GM18498 (cell line): Measurements from ENCODE around the gene TKTL1.
"Not testable (repeated sequence)": the region's sequence is repeated elsewhere in the genome, so short reads cannot be mapped to it uniquely, and the experiment has no call there.

Experiments
- ATAC-seq: cut with Tn5 transposase; IDR thresholded peaks from one replicate; pipeline ENCODE4 v1.9.1; 2021; ENCODE audit warnings: mild to moderate bottlenecking, moderate library complexity; ENCODE audit not compliant: unreplicated experiment

The TKTL1 gene, protein sequence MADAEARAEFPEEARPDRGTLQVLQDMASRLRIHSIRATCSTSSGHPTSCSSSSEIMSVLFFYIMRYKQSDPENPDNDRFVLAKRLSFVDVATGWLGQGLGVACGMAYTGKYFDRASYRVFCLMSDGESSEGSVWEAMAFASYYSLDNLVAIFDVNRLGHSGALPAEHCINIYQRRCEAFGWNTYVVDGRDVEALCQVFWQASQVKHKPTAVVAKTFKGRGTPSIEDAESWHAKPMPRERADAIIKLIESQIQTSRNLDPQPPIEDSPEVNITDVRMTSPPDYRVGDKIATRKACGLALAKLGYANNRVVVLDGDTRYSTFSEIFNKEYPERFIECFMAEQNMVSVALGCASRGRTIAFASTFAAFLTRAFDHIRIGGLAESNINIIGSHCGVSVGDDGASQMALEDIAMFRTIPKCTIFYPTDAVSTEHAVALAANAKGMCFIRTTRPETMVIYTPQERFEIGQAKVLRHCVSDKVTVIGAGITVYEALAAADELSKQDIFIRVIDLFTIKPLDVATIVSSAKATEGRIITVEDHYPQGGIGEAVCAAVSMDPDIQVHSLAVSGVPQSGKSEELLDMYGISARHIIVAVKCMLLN

DNA sequence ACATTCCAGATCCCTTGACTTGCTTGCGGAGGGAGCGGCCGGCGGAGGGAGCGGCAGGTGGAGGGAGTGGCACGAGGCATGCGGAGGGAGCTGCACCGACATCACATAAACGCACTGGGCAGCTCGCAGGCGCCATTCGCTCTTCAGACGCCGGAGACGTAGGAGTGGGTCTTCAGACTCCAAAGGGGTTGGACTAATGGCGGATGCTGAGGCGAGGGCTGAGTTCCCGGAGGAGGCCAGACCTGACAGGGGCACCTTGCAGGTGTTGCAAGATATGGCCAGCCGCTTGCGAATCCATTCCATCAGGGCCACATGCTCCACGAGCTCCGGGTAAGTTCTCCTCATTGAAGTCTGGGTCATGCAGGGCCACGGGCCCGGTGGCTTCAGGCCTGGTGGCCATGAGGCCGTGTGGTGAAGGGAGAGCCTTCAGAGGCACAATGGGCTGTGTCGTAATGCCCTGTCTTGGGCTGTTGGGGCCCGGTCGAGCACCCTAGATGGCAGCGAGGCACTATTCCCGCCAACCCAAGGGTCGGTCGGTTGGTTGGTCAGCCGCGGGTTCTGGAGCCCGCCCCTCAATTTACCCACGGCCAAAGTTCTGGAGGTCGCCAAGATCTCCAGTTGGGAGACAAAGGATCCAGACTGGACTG, at the start of gene TKTL1:
Gene TKTL1 (plus strand): TSS at position 132 of the 647 bp plus-strand sequence. CDS start 65 bp downstream, at position 197.
- no peak for ATAC-seq

DNA sequence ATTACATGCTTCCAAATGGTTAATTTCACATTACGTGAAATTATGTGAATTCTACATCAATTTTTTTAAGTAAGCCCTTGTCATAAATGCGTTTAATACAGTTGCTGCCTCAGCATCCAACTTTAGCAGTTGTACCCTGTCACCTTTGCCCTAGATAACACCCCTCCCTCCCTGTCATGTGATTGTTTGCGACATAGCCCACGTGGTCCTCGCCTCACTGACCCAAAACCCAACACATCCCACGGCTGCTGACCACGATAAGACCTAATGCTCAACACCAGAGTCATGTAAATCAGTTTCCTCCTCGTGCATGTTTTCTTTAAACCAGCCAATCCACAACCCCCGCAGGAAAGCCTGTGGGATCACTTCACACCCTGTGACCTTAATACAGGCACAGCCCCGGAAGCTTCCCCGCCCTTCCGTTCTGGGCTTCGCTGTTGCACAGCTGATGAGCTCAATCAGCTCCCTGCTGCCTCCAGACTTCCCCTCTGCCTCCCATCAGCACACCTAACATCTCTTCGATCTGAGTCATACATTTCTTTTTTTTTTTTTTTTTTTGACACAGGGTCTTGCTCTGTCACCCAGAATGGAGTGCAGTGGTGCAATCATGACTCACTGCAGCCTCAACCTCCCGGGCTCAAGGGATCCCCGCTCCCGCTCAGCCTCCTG, 48.1 kb upstream of the TKTL1 start:
- ATAC-seq: peak; percentile 80

DNA sequence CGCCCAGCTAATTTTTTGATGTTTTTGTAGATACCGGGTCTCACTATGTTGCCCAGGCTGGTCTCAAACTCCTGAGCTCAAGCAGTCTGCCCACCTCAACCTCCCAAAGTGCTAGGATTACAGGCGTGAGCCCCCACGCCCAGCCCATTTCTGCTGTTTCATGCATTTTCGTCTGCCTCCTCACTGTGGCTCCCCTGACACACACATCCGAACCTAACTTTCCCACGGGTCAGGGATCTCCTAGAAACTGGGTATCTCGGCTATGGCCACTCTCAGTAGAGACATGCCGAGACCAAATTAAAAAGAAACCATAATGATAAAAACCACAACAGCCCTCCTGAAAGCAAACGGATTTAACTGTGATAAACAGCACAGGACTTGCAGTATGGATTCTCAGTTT, 47.5 kb upstream of the TKTL1 start:
- ATAC-seq: not testable (repeated sequence)

DNA sequence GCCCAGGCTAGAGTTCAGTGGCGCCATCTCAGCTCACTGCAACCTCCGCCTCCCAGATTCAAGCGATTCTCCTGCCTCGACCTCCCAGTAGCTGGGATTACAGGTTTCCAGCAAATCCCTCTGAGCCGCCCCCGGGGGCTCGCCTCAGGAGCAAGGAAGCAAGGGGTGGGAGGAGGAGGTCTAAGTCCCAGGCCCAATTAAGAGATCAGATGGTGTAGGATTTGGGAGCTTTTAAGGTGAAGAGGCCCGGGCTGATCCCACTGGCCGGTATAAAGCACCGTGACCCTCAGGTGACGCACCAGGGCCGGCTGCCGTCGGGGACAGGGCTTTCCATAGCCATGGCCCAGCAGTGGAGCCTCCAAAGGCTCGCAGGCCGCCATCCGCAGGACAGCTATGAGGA, 38.3 kb upstream of the TKTL1 start, which contains the start of gene OPN1MW3:
Gene OPN1MW3 (plus strand): TSS at position 301 of the 400 bp plus-strand sequence. CDS start 38 bp downstream, at position 339.
- ATAC-seq: not testable (repeated sequence)

DNA sequence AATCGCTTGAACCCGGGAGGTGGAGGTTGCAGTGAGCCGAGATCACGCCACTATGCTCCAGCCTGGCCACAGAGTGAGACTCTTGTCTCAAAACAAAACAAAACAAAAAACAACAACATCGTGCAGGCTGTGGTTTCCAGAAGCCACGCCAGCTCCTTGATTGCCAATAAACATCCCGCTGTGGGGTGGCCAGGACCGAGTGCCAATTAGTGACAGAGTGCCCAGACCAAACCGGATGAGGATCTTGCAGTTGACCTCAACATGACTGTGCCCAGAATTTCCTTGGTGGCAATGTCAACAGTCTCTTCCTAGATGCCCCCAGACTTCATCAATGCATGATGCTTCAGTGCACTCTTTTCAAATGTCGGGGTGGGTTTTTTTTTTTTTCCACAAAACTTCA, 36.9 kb upstream of the TKTL1 start:
- not testable (repeated sequence) for ATAC-seq

DNA sequence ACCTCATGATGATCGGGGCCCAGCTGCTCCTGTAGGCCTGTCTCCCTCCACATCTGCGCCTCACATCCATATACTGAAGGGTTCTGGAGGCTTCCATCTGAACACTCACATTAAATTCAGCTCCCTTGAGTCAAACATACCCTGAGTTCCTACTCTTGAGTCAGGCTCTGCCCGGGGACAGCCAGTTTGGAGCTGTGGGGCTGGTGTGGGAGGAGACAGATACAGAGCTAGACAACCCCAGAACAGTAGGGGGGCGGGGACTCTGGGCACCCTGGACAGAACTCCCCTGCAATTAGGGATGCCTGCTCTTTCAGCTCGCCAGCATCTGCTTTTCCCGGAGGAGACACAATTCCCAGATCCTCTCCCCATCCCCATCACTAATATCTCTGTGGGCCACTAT, 32.5 kb upstream of the TKTL1 start:
- ATAC-seq: not testable (repeated sequence)

DNA sequence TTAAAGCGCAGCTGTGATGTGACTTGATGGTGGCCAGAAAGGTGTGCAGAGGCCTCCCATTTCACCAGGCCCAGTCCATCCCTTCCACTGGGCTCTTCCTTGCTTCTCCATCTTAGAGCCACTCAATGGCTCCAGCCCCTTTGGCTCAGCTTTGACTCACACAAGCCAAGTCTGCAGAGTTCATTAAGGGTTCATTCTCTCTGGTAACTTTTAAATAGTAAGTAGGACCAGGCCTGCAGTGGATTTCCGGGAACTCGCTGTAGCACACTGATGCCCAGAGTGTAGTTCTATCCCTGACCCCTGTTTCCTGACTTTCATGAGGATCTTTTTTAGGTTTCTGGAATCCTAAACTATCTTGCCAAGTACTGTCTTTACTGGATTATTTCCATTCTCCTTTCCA, 26.4 kb upstream of the TKTL1 start:
- not testable (repeated sequence) for ATAC-seq

DNA sequence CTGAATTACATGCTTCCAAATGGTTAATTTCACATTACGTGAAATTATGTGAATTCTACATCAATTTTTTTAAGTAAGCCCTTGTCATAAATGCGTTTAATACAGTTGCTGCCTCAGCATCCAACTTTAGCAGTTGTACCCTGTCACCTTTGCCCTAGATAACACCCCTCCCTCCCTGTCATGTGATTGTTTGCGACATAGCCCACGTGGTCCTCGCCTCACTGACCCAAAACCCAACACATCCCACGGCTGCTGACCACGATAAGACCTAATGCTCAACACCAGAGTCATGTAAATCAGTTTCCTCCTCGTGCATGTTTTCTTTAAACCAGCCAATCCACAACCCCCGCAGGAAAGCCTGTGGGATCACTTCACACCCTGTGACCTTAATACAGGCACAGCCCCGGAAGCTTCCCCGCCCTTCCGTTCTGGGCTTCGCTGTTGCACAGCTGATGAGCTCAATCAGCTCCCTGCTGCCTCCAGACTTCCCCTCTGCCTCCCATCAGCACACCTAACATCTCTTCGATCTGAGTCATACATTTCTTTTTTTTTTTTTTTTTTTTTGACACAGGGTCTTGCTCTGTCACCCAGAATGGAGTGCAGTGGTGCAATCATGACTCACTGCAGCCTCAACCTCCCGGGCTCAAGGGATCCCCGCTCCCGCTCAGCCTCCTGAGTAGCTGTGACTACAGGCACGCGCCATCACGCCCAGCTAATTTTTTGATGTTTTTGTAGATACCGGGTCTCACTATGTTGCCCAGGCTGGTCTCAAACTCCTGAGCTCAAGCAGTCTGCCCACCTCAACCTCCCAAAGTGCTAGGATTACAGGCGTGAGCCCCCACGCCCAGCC, 10.9 kb upstream of the TKTL1 start:
- peak; percentile 69 for ATAC-seq

DNA sequence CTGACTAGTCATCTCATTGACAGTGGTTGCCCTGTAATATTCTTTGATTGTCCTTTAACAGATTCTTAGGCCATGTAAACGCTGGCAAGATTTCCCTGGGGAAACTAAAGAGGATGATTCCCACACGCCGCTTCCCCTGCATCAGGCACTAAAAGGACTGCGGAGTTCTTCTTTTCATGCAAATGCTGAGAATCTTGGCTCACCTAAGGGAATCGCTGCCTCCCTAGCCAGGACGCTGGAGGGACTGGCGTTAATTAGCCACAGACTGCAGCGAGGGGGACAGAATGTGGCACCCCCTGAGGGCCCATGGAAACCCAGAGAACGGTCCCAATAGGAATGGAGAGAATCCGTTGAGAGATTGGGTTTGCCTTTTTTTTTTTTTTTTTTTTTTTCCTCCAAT, 9.2 kb upstream of the TKTL1 start:
- not testable (repeated sequence) for ATAC-seq

DNA sequence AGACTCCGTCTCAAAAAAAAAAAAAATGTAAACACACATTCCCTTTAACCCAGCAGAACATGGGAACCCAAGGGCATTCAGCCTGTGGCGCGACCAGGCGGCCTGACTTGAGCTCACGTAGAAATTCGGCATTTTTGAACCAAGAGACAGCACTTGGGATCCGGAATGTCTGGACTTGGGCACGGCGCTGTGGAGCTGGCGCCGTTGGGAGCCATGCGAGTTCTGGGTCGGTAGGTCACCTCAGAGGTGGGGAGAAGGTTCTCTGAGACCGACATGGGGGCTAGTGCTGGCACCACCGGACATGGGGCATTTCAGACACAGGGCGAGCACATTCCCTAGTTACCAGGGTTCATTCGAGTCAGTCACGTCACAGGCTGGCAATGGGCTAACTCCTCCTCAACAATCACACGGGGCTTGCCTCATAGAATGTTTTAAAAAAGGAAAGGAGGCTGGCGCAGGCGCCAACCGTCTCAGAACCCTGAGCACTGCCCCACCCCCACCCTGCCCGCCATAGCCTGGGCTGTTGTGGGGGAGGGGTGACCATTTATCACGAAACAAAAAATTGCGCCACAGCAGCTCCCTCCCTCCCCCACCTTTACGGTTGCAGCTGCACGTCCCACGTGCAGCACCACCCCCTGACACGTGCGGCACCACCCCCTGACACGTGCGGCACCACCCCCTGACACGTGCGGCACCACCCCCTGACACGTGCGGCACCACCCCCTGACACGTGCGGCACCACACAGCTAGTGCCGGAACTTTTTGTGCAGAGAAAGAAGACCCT, 612 bp upstream of the TKTL1 start, which contains the start of gene TEX28:
Gene TEX28 (minus strand): TSS at position 334 of the 784 bp plus-strand sequence. CDS start 3,007 bp downstream, outside the sequence.
- no peak for ATAC-seq

DNA sequence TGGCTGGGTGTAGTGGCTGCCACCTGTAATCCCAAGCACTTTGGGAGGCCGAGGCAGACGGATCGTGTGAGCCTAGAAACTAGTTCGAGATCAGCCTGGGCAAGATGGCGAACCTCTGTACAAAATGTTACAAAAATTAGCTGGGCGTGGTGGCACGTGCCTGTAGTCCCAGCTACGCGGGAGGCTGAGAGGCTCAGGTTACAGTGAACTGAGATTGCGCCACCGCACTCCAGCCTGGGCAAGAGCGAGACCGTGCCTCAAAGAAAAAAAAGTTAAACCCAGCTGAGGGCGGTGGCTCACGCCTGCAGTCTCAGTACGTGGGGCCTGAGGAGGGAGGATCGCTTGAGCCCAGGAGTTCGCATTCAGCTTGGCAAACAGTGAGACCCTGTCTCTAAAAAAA, 1.1 kb downstream of the TKTL1 start:
- ATAC-seq: no peak

DNA sequence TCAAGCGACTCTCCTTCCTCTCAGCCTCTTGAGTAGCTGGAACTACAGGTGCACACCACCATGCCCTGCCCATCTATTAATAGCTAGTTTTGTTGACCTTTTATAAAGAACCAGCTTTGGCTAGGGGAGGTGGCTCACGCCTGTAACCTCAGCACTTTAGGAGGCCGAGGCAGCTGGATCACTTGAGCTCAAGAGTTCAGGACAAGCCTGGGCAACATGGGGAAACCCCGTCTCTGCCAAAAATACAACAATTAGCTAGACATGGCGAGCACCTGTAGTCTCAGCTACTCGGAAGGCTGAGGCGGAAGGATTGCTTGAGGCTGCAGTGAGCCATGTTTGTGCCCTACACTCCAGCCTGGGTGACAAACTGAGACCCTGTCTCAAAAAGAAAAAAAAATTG, 2.7 kb downstream of the TKTL1 start:
- no peak for ATAC-seq

DNA sequence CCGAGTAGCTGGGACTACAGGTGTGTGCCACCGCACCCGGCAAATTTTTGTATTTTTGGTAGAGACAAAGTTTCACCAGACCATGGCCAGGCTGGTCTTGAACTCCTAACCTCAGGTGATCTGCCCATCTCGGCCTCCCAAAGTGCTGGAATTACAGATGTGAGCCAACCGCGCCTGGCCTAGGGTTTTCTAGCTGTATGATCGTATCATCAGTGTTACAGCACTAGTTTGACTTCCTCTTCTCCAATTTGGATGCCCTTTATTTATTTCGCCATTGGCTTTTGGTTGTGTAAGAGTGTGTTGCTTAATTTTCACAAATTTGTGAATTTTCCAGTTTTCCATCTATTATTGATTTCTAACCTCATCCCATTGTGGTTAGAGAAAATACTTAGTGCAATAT, 5.2 kb downstream of the TKTL1 start:
- no peak for ATAC-seq

DNA sequence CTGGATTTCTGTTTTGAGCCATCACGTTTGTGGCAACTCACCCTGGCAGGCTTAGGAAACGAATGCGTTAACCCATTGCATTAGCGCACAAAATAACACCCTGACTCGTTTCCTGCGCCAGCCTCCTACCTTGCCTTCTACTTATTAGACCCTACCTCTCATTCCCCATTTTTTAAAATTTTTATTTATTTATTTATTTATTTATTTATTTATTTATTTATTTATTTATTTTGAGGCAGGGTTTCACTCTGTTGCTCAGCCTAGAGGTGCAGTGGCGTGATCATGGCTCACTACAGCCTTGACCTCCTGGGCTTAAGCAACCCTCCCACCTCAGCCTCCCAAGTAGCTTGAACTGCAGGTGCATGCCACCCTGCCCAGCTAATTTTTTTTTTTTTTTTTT, 7.4 kb downstream of the TKTL1 start:
- not testable (repeated sequence) for ATAC-seq

DNA sequence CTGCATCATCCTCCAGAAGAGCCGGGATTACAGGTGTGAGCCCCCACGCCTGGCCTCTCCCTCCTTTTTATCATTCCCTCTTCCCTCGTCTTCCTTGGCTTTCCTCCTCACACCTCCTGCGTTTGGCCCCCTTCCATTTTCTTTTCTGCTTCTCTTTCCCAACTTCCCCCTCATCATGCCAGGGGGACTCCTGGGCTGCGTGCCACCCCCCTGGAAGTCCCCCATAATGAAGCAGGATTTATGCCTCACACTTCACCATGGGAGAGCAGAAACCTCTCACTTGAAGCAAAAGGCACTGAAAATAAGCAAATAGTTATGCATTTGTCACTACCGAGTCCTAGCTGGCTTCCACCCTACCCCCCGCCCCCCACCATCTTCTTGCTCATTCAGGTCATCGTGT, 7.9 kb downstream of the TKTL1 start:
- no peak for ATAC-seq

DNA sequence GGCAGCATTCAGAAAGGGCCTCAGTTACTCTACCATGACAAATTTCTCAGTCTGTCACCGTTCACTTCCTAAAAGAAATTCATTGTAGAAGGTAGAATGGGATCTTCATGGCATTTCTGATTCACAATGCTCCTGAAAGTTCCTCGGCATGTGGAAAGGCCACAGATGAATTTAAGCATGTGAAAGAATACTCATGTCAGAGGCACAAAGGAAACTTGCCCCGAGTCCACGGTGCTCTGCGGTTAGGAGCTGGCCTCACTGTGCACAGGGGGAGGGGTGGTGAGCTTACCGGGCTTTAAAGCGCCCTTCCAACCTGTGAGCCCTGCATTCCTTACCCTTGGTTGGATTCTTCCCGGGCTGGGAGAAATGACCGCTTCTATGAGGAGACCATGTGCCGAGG, 9.3 kb downstream of the TKTL1 start:
- ATAC-seq: no peak

DNA sequence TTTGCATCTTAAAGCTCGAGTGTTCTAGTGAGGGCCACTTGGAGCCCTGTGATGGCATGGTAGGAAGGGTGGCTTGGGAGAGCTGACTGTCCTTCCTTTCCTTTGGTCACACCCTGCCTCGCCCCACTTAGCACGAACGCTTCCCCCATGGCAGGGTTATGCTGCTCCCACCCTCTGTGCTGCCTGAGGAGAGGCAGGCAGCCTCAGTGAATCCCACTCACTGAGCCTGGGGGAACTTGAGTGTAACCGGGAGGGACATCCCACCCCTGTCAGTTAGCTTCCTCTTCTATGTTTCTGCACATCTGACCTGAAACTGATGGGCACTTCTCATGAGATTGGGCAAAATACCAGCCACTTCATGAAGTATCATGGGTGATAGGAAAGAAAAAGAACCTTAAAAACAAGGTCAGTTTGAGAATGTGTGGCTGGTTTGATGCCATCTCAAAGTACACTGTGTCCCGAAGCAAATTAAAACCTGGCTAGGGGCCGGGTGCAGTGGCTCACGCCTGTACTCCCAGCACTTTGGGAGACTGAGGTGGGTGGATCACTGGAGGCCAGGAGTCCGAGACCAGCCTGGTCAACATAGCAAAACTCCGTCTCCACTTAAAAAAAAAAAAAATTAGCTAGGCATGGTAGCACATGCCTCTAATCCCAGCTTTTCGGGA, 10.1 kb downstream of the TKTL1 start:
- ATAC-seq: no peak

DNA sequence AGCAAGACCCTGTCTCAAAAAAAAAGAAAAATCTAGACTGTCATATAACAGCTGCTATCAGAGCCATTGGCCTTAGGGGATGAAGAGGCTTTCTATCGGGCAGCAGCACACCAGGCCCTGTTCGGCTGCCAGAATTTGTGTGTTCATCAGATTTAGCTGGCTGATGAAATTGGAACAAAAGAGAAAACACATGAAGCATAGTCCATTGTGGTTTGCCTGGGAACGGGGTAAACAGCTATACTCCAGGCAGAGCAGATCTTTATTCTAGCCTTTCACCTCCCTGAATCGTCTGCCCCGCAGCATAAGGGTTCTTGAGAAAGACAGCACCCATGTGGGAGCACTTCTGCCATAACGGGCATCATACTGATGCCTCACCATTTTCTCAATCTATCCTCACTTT, 11.6 kb downstream of the TKTL1 start:
- ATAC-seq: no peak
